ENCODE data around the gene RTL1. TPM values are rescaled to one million over a fixed set of nuclear protein-coding genes. Genes with fewer than 3 reads are reported as not detected.

Gene RTL1
- total RNA-seq, 1 experiment from 2014 or later = not detected

DNA sequence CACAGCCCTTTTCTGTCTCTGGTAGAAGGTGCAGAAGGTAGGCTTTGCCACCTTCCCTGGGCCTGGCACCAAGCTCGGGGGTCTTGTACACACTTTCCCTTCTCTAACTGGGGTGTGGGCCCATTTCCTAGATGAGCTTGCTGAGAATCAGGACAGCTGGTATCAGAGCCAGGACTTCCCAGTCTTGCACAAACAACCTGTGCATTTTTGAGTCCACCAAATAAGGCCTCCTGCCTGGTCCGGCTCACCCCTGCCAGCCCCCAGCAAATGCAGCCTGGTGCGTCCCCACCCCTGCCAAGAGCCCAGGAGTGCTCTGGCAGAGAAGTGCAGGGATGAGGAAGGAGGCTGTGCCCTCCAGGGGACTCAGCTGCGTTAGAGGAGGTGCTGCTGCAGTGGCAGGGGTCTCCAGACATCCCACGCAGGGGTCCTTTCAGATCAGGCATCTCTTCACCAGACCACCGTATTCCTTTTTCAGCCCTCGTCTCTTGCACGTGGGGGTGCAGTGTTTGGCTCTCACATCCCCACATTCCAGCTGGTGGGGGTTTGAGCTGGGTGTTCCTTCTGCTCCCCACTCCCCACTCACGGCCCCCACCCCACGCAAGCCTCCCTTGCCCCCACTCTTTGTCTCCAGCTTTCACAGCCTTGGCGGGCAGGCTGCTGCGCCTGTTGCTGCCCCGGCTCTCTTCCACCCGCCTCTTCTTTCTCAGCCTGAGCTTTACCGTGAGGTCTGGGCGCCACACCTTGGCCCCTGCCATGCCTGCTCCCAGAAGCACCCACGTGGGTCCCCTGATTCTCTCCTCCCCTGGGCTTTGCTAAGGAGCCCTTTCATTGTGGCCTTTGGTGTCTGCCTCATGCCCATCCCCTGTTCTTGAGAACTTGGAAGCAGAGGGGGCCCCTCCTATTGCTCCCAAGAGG lies 45.3 kb downstream of the RTL1 start:
- no CpG with 5 or more reads among the region's 17 CpGs for WGBS (ENCODE audit: extremely low coverage, insufficient read length, low lambda C conversion rate)
- H4K20me1 ChIP-seq (ENCODE audit: control insufficient read depth, insufficient read depth, insufficient read length) = no peaks in the 10 kb centered on the region

More for the DNA sequence above, 45.3 kb downstream of the RTL1 start:
- H4K8ac ChIP-seq (replicated peaks; ENCODE audit: insufficient read length, low read depth, low read length) = no peak overlapping the region
- H3K4me2 ChIP-seq (ENCODE audit: insufficient read depth, insufficient read length, low read length) = no peak overlapping the region
- H3K23ac ChIP-seq (ENCODE audit: insufficient read length, low read depth, low read length) = no peak overlapping the region
- no peak overlapping the region for H3K4ac ChIP-seq (ENCODE audit: low read depth, low read length)
- no peak overlapping the region for H4K91ac ChIP-seq (ENCODE audit: insufficient read length, low read depth, low read length)
- no peak overlapping the region for H2BK12ac ChIP-seq (ENCODE audit: insufficient read length, low read depth, low read length)
- H3K27ac Mint-ChIP-seq = no peak overlapping the region
- peaks cover 0 to 4% of the 10 kb centered on the region in 2 experiments; a peak in 2 of 4 replicates for H3K4me1 Mint-ChIP-seq
- no peak overlapping the region for H2BK20ac ChIP-seq (ENCODE audit: low read depth, low read length, poor library complexity, severe bottlenecking)
- H3T11ph ChIP-seq (ENCODE audit: low read length) = no peak overlapping the region
- no peaks in the 10 kb centered on the region for H3K27me3 ChIP-seq (ENCODE audit: insufficient read depth, low read length)
- H3K23me2 ChIP-seq (ENCODE audit: insufficient read length, low read depth, low read length, poor library complexity, severe bottlenecking) = no peaks in the 10 kb centered on the region
- TF ChIP-seq, protein P1, sequence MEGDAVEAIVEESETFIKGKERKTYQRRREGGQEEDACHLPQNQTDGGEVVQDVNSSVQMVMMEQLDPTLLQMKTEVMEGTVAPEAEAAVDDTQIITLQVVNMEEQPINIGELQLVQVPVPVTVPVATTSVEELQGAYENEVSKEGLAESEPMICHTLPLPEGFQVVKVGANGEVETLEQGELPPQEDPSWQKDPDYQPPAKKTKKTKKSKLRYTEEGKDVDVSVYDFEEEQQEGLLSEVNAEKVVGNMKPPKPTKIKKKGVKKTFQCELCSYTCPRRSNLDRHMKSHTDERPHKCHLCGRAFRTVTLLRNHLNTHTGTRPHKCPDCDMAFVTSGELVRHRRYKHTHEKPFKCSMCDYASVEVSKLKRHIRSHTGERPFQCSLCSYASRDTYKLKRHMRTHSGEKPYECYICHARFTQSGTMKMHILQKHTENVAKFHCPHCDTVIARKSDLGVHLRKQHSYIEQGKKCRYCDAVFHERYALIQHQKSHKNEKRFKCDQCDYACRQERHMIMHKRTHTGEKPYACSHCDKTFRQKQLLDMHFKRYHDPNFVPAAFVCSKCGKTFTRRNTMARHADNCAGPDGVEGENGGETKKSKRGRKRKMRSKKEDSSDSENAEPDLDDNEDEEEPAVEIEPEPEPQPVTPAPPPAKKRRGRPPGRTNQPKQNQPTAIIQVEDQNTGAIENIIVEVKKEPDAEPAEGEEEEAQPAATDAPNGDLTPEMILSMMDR (conservative IDR thresholded peaks at IDR 0.05) = no peak
- H3K79me2 ChIP-seq (ENCODE audit: insufficient read depth, low read length) = no peaks in the 10 kb centered on the region
- H3K27ac ChIP-seq (ENCODE audit: insufficient read length, low read depth, low read length) = no peak overlapping the region
- H3K27me3 Mint-ChIP-seq (ENCODE audit: low read depth) = peaks cover 12% of the 10 kb centered on the region
- H3K9me3 Mint-ChIP-seq = no peaks in the 10 kb centered on the region; a peak in 2 of 5 replicates
- H2BK15ac ChIP-seq (ENCODE audit: low read depth, low read length) = no peak overlapping the region
- no peaks in the 10 kb centered on the region for H3K4me1 ChIP-seq (ENCODE audit: insufficient read depth, low read length)
- H3K4me3 Mint-ChIP-seq = no peak overlapping the region
- H2BK120ac ChIP-seq (ENCODE audit: low read depth, low read length, poor library complexity, severe bottlenecking) = no peak overlapping the region
- no peaks in the 10 kb centered on the region for H3K9me3 ChIP-seq (ENCODE audit: control insufficient read depth, low read depth, low read length)
- no peak overlapping the region for H2BK5ac ChIP-seq (ENCODE audit: insufficient read length, low read length)
- no peaks in the 10 kb centered on the region; a peak in 1 of 7 replicates for H3K36me3 Mint-ChIP-seq (ENCODE audit: insufficient read depth in 1 of 3, low read depth in 3 of 3)
- no peaks in the 10 kb centered on the region for H3K79me1 ChIP-seq (ENCODE audit: insufficient read depth, low read depth, low read length, poor library complexity, severe bottlenecking)
- no peak overlapping the region for H3K14ac ChIP-seq (ENCODE audit: insufficient read depth, low read length)
- no peak overlapping the region for H2AFZ ChIP-seq (ENCODE audit: low read length)
- H3K18ac ChIP-seq (ENCODE audit: insufficient read length, low read depth, low read length) = no peak overlapping the region
- no peak overlapping the region for H4K5ac ChIP-seq (ENCODE audit: insufficient read length, low read depth, low read length)
- no peak overlapping the region for H3K9ac ChIP-seq (ENCODE audit: extremely low read depth, insufficient read length, low read length)
- no peak overlapping the region for H3K56ac ChIP-seq (ENCODE audit: insufficient read length, low read depth, low read length)
- DNase-seq = no peak
- H2AK5ac ChIP-seq (ENCODE audit: insufficient read length, low read length) = no peak overlapping the region

Data from H9 (cell line).